A673 (cell line): ENCODE measurements around the gene GDPD5.

ENCODE experiments used
- EZH2 ChIP-seq: fragments of 200-600 bp; sonication (generic); IDR thresholded peaks from 2 replicates; pipeline ENCODE4 v1.6.1; 2017; ENCODE audit warnings: borderline replicate concordance, low read depth, mild to moderate bottlenecking, mixed read lengths, antibody characterized with exemption, low read length; ENCODE audit not compliant: poor library complexity, severe bottlenecking
- TF ChIP-seq, protein P1 (sequence below): fragments of 300-800, 200-600 bp; sonication (generic); conservative IDR thresholded peaks from 2 replicates; pipeline ENCODE4 v1.5.1; 2017; ENCODE audit warnings: low read depth, mild to moderate bottlenecking, antibody characterized with exemption, low read length, moderate library complexity, mixed read lengths

DNA sequence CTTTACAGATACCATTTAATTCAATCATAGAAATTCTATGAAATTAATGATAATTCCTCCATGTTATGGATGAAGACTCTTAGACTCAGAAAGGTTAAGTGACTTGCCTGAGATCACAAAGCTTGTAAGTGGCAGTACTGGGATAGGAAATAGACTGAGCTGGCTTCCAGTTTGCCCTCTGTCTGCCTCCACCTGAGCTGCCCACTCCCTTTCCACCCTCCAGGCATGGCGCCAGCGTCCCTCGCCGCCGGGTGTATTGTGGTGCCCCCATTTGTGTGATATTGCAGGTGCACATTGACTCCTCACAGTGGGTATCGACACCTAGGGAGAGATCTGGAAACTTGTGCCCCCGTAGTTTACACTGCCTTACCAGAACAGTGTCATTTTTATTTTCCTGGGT lies 135.8 kb downstream of the GDPD5 start:
- no peak for TF ChIP-seq EZH2
- TF ChIP-seq, protein P1, sequence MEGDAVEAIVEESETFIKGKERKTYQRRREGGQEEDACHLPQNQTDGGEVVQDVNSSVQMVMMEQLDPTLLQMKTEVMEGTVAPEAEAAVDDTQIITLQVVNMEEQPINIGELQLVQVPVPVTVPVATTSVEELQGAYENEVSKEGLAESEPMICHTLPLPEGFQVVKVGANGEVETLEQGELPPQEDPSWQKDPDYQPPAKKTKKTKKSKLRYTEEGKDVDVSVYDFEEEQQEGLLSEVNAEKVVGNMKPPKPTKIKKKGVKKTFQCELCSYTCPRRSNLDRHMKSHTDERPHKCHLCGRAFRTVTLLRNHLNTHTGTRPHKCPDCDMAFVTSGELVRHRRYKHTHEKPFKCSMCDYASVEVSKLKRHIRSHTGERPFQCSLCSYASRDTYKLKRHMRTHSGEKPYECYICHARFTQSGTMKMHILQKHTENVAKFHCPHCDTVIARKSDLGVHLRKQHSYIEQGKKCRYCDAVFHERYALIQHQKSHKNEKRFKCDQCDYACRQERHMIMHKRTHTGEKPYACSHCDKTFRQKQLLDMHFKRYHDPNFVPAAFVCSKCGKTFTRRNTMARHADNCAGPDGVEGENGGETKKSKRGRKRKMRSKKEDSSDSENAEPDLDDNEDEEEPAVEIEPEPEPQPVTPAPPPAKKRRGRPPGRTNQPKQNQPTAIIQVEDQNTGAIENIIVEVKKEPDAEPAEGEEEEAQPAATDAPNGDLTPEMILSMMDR = no peak
